IMR-90 (cell line): Measurements from ENCODE around the gene MAML3. TPM values are rescaled to one million over a fixed set of nuclear protein-coding genes. Genes with fewer than 3 reads are reported as not detected.
A peak's percentile ranks its signal among the peaks of the same experiment; 100 is the strongest.

Experiments
- ATAC-seq: fragments of 200-7000 bp; cut with Tn5 transposase; 2 replicates; pipeline ENCODE4 v1.9.1; 2020; ENCODE audit warnings: low read depth, mild to moderate bottlenecking, moderate library complexity
- BruUV-seq: library from RNA; stranded (reverse); fragments of 400-500 nt; replicated peaks from 2 replicates; lab custom pipeline; 2021; lab: Mats Ljungman, UMichigan
- CTCF ChIA-PET: fragments of 300-600 bp; formaldehyde crosslinking; extraction: SDS; loops from one replicate; lab custom pipeline; 2021; ENCODE audit warnings: antibody characterized with exemption; lab: Yijun Ruan, JAX
- POLR2A ChIA-PET: fragments of 300-600 bp; sonication (Branson Sonifier 250); formaldehyde crosslinking; loops from one replicate; lab custom pipeline; 2022; ENCODE audit warnings: antibody characterized with exemption; ENCODE audit not compliant: unreplicated experiment; lab: Charles Lee
- DNase-seq: peaks from one replicate; pipeline ENCODE4 v3.0.0; 2013
- H2AFZ ChIP-seq: replicated peaks from 2 replicates; pipeline ENCODE3; 2013; ENCODE audit warnings: low read length, mild to moderate bottlenecking; ENCODE audit not compliant: poor library complexity
- H2AK5ac ChIP-seq: 2 replicates; pipeline ENCODE4 v1.6.1; 2013; ENCODE audit warnings: low read depth, low read length, inconsistent platforms
- H2AK9ac ChIP-seq: replicated peaks from 2 replicates; pipeline ENCODE3; 2013; ENCODE audit warnings: mild to moderate bottlenecking, low read depth, low read length, moderate library complexity; ENCODE audit not compliant: poor library complexity
- H2BK120ac ChIP-seq: 2 replicates; pipeline ENCODE4 v1.6.1; 2013; ENCODE audit warnings: low read depth, low read length, inconsistent platforms
- H2BK15ac ChIP-seq: 3 replicates; pipeline ENCODE4 v1.6.1; 2013; ENCODE audit warnings: low read depth, low read length, inconsistent platforms
- H2BK20ac ChIP-seq: 2 replicates; pipeline ENCODE4 v1.6.1; 2013; ENCODE audit warnings: low read depth, mild to moderate bottlenecking, inconsistent platforms, low read length, moderate library complexity
- H2BK5ac ChIP-seq: 2 replicates; pipeline ENCODE4 v1.6.1; 2013; ENCODE audit warnings: mild to moderate bottlenecking, low read depth, low read length, inconsistent platforms; ENCODE audit not compliant: poor library complexity, severe bottlenecking
- H3K14ac ChIP-seq: replicated peaks from 2 replicates; pipeline ENCODE4 v1.6.1; 2013; ENCODE audit warnings: low read depth, low read length, inconsistent platforms
- H3K18ac ChIP-seq: 2 replicates; pipeline ENCODE4 v1.6.1; 2013; ENCODE audit warnings: low read depth, low read length, control low read depth
- H3K23ac ChIP-seq: 2 replicates; pipeline ENCODE4 v1.6.1; 2013; ENCODE audit warnings: low read depth, low read length, inconsistent platforms
- H3K27ac ChIP-seq: 2 replicates; pipeline ENCODE4 v1.5.1; 2013; ENCODE audit warnings: mild to moderate bottlenecking, control low read depth, low read length; ENCODE audit not compliant: insufficient read depth
- H3K27me3 ChIP-seq: 2 replicates; pipeline ENCODE4 v1.6.1; 2013; ENCODE audit warnings: low read length; ENCODE audit not compliant: control insufficient read depth, insufficient read depth
- H3K36me3 ChIP-seq: 2 replicates; pipeline ENCODE4 v1.6.1; 2013; ENCODE audit warnings: low read length, mixed read lengths; ENCODE audit not compliant: control insufficient read depth, insufficient read depth
- H3K4ac ChIP-seq: 2 replicates; pipeline ENCODE4 v1.6.1; 2013; ENCODE audit warnings: low read depth, low read length, inconsistent platforms
- H3K4me1 ChIP-seq: 2 replicates; pipeline ENCODE4 v1.6.1; 2013; ENCODE audit warnings: low read length, mixed read lengths; ENCODE audit not compliant: control insufficient read depth, insufficient read depth
- H3K4me2 ChIP-seq: 2 replicates; pipeline ENCODE4 v1.6.1; 2013; ENCODE audit warnings: low read depth, mild to moderate bottlenecking, control low read depth, low read length, moderate library complexity
- H3K4me3 ChIP-seq: 2 replicates; pipeline ENCODE4 v1.5.1; 2013; ENCODE audit warnings: low read depth, mild to moderate bottlenecking, control low read depth, low read length, moderate library complexity; ENCODE audit not compliant: insufficient read depth
- H3K56ac ChIP-seq: 2 replicates; pipeline ENCODE4 v1.6.1; 2013; ENCODE audit warnings: low read length, inconsistent platforms; ENCODE audit not compliant: insufficient read depth; ENCODE audit errors: extremely low read depth
- H3K79me1 ChIP-seq, 2 experiments: 2 replicates each; pipeline ENCODE4 v1.6.1; 2013; ENCODE audit warnings: low read length in 2 of 2, inconsistent platforms in 1 of 2, low read depth in 1 of 2
- H3K9ac ChIP-seq: 2 replicates; pipeline ENCODE4 v1.6.1; 2013; ENCODE audit warnings: low read depth, low read length, control low read depth
- H3K9me1 ChIP-seq: 2 replicates; pipeline ENCODE4 v1.6.1; 2013; ENCODE audit warnings: low read length, inconsistent platforms; ENCODE audit not compliant: insufficient read depth
- H3K9me3 ChIP-seq: 2 replicates; pipeline ENCODE4 v1.6.1; 2013; ENCODE audit warnings: low read length; ENCODE audit not compliant: control insufficient read depth, insufficient read depth
- H4K20me1 ChIP-seq: 2 replicates; pipeline ENCODE4 v1.6.1; 2013; ENCODE audit warnings: low read length, inconsistent platforms; ENCODE audit not compliant: insufficient read depth
- H4K5ac ChIP-seq: 2 replicates; pipeline ENCODE4 v1.6.1; 2013; ENCODE audit warnings: mild to moderate bottlenecking, low read depth, low read length, control low read depth
- H4K8ac ChIP-seq, 2 experiments: 2 replicates each; pipeline ENCODE4 v1.6.1; 2013; ENCODE audit warnings: low read depth in 2 of 2, low read length in 2 of 2, control low read depth in 1 of 2, inconsistent platforms in 1 of 2
- H4K91ac ChIP-seq: 2 replicates; pipeline ENCODE4 v1.6.1; 2013; ENCODE audit warnings: low read depth, low read length, inconsistent platforms; ENCODE audit not compliant: insufficient read depth
- CEBPB ChIP-seq: IDR thresholded peaks from 2 replicates; pipeline ENCODE4 v1.6.1; 2012; ENCODE audit warnings: low read depth, low read length, improper control_type of control experiment
- CTCF ChIP-seq: conservative IDR thresholded peaks from 2 replicates; pipeline ENCODE4 v1.5.1; 2012; ENCODE audit warnings: mild to moderate bottlenecking, low read depth, low read length, improper control_type of control experiment
- ELK1 ChIP-seq: fragments of 150-350 bp; IDR thresholded peaks from 2 replicates; pipeline ENCODE4 v1.6.1; 2016; ENCODE audit warnings: low read depth, mild to moderate bottlenecking, low read length, moderate library complexity, borderline replicate concordance
- FOS ChIP-seq: fragments of 150-350 bp; IDR thresholded peaks from 2 replicates; pipeline ENCODE4 v1.6.1; 2016; ENCODE audit warnings: low read depth, low read length
- MAFK ChIP-seq: IDR thresholded peaks from 2 replicates; pipeline ENCODE4 v1.6.1; 2012; ENCODE audit warnings: low read depth, low read length, improper control_type of control experiment
- MAZ ChIP-seq: IDR thresholded peaks from 2 replicates; pipeline ENCODE4 v1.6.1; 2012; ENCODE audit warnings: low read depth, mild to moderate bottlenecking, low read length, improper control_type of control experiment, moderate library complexity, borderline replicate concordance
- POLR2A ChIP-seq: IDR thresholded peaks from 2 replicates; pipeline ENCODE4 v1.6.1; 2012; ENCODE audit warnings: mild to moderate bottlenecking, low read depth, low read length
- RAD21 ChIP-seq: IDR thresholded peaks from 2 replicates; pipeline ENCODE4 v1.6.1; 2012; ENCODE audit warnings: low read length, improper control_type of control experiment
- RCOR1 ChIP-seq: IDR thresholded peaks from 2 replicates; pipeline ENCODE4 v1.6.1; 2012; ENCODE audit warnings: mild to moderate bottlenecking, low read length, improper control_type of control experiment; ENCODE audit not compliant: insufficient replicate concordance
- RFX5 ChIP-seq: IDR thresholded peaks from 2 replicates; pipeline ENCODE4 v1.8.0; 2012; ENCODE audit warnings: low read depth, mild to moderate bottlenecking, low read length, moderate library complexity
- SMC3 ChIP-seq: fragments of 150-350 bp; IDR thresholded peaks from 2 replicates; pipeline ENCODE4 v1.6.1; 2016; ENCODE audit warnings: low read depth, mild to moderate bottlenecking, antibody characterized with exemption, low read length, moderate library complexity
- USF2 ChIP-seq: fragments of 150-350 bp; IDR thresholded peaks from 2 replicates; pipeline ENCODE4 v1.6.1; 2017; ENCODE audit warnings: mild to moderate bottlenecking, antibody characterized with exemption, low read length, low read depth
- WGBS, 2 experiments: methylation state at CpG; one replicate each; pipeline versions ENCODE4 v1.1.5 to v1.1.7; 2013; ENCODE audit warnings: missing lambda C conversion rate in 2 of 2; ENCODE audit not compliant: insufficient read length in 1 of 2; ENCODE audit errors: extremely low coverage in 2 of 2; 5-methylcytosine and 5-hydroxymethylcytosine counted together
- dilution Hi-C: fragments of 300-500 bp; cut with HindIII; formaldehyde crosslinking; loops from one replicate; pipeline ENCODE4 v1.14.3; 2018; ENCODE audit warnings: low sequenced_read_pairs; ENCODE audit not compliant: unreplicated experiment
- in situ Hi-C: fragments of 300-500 bp; cut with MboI; formaldehyde crosslinking; loops from 3 replicates; pipeline ENCODE4 v1.14.3; 2019; ENCODE audit warnings: low sequenced_read_pairs, inconsistent platforms, mixed read lengths
- intact Hi-C: fragments of 100-400 bp; cut with micrococcal nuclease; formaldehyde crosslinking; loops from 2 replicates; pipeline ENCODE4 v1.10.0; 2022
- polyA plus RNA-seq, 3 experiments: library from polyadenylated mRNA; depleted of rRNA; stranded (reverse); fragments of >200 nt; gene quantifications; 2 replicates each; pipeline ENCODE4 v1.2.3, GENCODE V29; 2012; ENCODE audit warnings: low replicate concordance in 1 of 3
- total RNA-seq: library from RNA; depleted of rRNA; stranded (reverse); fragments of >200 nt; gene quantifications from 2 replicates; pipeline ENCODE4 v1.2.3, GENCODE V29; 2012

Gene MAML3
- total and polyA plus RNA-seq, 2 of the 4 experiments (the other 2 are of a cell fraction) = 0.90 to 1.7 TPM

GRCh38 chr4:140028676-140029517 is 125.1 kb downstream of the MAML3 start:
- no peak overlapping the region for H4K5ac ChIP-seq
- dilution Hi-C loops = no loop called here
- H3K27ac ChIP-seq = no peak overlapping the region

More at GRCh38 chr4:140028676-140029517, 125.1 kb downstream of the MAML3 start:
- H2BK120ac ChIP-seq = no peak overlapping the region
- H3K56ac ChIP-seq = no peak overlapping the region
- intact Hi-C loops = no loop called here
- H3K23ac ChIP-seq = 0 out of 2 replicates have a peak overlapping the region, but pooled peaks have one; percentile 37
- no peaks in the 10 kb centered on the region for H3K9me1 ChIP-seq
- no peak overlapping the region for H2BK15ac ChIP-seq
- H2AK5ac ChIP-seq = no peak overlapping the region
- H4K20me1 ChIP-seq = no peaks in the 10 kb centered on the region
- H3K79me1 ChIP-seq = 0 out of 4 replicates have a peak, but pooled peaks cover 0 to 6% of the 10 kb centered on the region in 2 experiments
- no peak overlapping the region for H2BK5ac ChIP-seq
- DNase-seq = peak; percentile 49
- no peaks in the 10 kb centered on the region for H3K9me3 ChIP-seq
- no peak overlapping the region for H2AK9ac ChIP-seq
- ATAC-seq = 0 out of 2 replicates have a peak, but pooled peaks have one; percentile 46
- no peak overlapping the region; the same call in 1 of the 2 replicates for H4K91ac ChIP-seq
- no peak overlapping the region for H3K18ac ChIP-seq
- H2BK20ac ChIP-seq = peak overlapping the region; percentile 45; the same call in 1 of the 2 replicates
- no peak overlapping the region for H3K4me3 ChIP-seq
- no peak overlapping the region for H4K8ac ChIP-seq
- no peaks in the 10 kb centered on the region for H3K36me3 ChIP-seq
- POLR2A ChIA-PET = no interaction called here
- 100% methylated on average over 4 of the region's 6 CpGs; no CpG with 5 or more reads in 1 of the 2 experiments for WGBS, 2 experiments
- no peak overlapping the region for H2AFZ ChIP-seq
- in situ Hi-C loops = no loop called here
- CTCF ChIA-PET = interaction anchor here (0.6 to 1.2 kb wide), 2 partner anchors 10 to 16 kb away, joined by 3 to 4 read pairs; no protein-coding TSS in a partner anchor
- H3K27me3 ChIP-seq = no peaks in the 10 kb centered on the region
- no peak overlapping the region for H3K4me2 ChIP-seq
- H3K4ac ChIP-seq = no peak overlapping the region
- H3K4me1 ChIP-seq = peaks cover 11% of the 10 kb centered on the region
- no peak overlapping the region for H3K9ac ChIP-seq
- TF ChIP-seq CTCF = no peak
- no peak for TF ChIP-seq SMC3
- TF ChIP-seq RCOR1 = no peak
- no peak for TF ChIP-seq MAFK
- TF ChIP-seq ELK1 = no peak
- TF ChIP-seq USF2 = no peak
- TF ChIP-seq CEBPB = no peak
- no peak for TF ChIP-seq MAZ
- TF ChIP-seq POLR2A = no peak
- TF ChIP-seq FOS = no peak
- no peak for TF ChIP-seq RAD21
- no peak for TF ChIP-seq RFX5
- no TSS peak for BruUV-seq
- no peak overlapping the region for H3K14ac ChIP-seq
